Naive thymus-derived CD8-positive, alpha-beta T cell (primary cell): ENCODE results near the gene SC5D. TPM values are rescaled to one million over a fixed set of nuclear protein-coding genes. Genes with fewer than 3 reads are reported as not detected.

Experiments used
- ATAC-seq, 2 donors: fragments of 150-1000 bp; cut with Tn5 transposase in 1 of 2; sonication (Bioruptor Pico), chemical (Tn5 transposase) in 1 of 2; 1 replicate in 1 of 2; 2 replicates in 1 of 2; pipeline ENCODE4 v1.10.0; 2021; ENCODE audit warnings: mild to moderate bottlenecking in 2 of 2, moderate library complexity in 2 of 2
- POLR2A ChIA-PET: fragments of 350-600 bp; sonication (Branson Sonifier 250); formaldehyde crosslinking; loops from one replicate; lab custom pipeline; 2021; ENCODE audit warnings: antibody characterized with exemption; lab: Charles Lee
- DNase-seq, 10 donors: peaks; one replicate each; pipeline versions ENCODE4 v3.0.0 to v3.0.0-alpha.2; 2020 to 2022
- H3K27ac Mint-ChIP-seq, 10 donors: one replicate each; pipeline ENCODE4 v1.8.0; 2020 to 2022; ENCODE audit warnings: mild to moderate bottlenecking in 10 of 10, mixed read lengths in 10 of 10, moderate library complexity in 4 of 10, inconsistent platforms in 1 of 10
- H3K27me3 Mint-ChIP-seq, 5 donors: one replicate each; pipeline ENCODE4 v1.8.0; 2021 to 2022; ENCODE audit warnings: mixed read lengths in 5 of 5
- H3K36me3 Mint-ChIP-seq, 3 donors: one replicate each; pipeline ENCODE4 v1.8.0; 2020 to 2022; ENCODE audit warnings: mixed read lengths in 3 of 3, mild to moderate bottlenecking in 2 of 3, inconsistent platforms in 1 of 3
- H3K4me1 Mint-ChIP-seq, 4 donors: one replicate each; pipeline ENCODE4 v1.8.0; 2021 to 2022; ENCODE audit warnings: mixed read lengths in 4 of 4
- H3K4me3 Mint-ChIP-seq, 10 donors: one replicate each; pipeline ENCODE4 v1.8.0; 2020 to 2022; ENCODE audit warnings: mild to moderate bottlenecking in 10 of 10, mixed read lengths in 10 of 10, moderate library complexity in 6 of 10, inconsistent platforms in 1 of 10
- H3K9me3 Mint-ChIP-seq, 9 donors: one replicate each; pipeline ENCODE4 v1.8.0; 2020 to 2022; ENCODE audit warnings: mixed read lengths in 9 of 9, mild to moderate bottlenecking in 3 of 9, inconsistent platforms in 1 of 9, moderate library complexity in 1 of 9
- polyA plus RNA-seq, 3 donors: library from polyadenylated mRNA; unstranded; fragments of 300-500 nt; fragmentation: Illumina TruSeq; gene quantifications; one replicate each; pipeline ENCODE4 v1.2.3, GENCODE V29; 2021
- total RNA-seq, 8 experiments: library from RNA in 2 of 8; stranded (reverse) in 2 of 8; gene quantifications; one replicate each; pipeline ENCODE4 v1.2.3 and lab custom pipeline; 2021 to 2026

SC5D gene
- total and polyA plus RNA-seq, 5 experiments from 2014 or later: 8.7 to 34.8 (median 12.7) TPM

- Mint-ChIP-seq H3K36me3 (no peaks in the 10 kb centered on the region), H3K9me3 (no peaks in the 10 kb centered on the region), H3K27ac (no peak overlapping the region), H3K4me3 (no peak overlapping the region), H3K27me3 (peaks cover 0 to 1% (median 0%) of the 10 kb centered on the region in 5 donors), H3K4me1 (peaks cover 0 to 4% (median 0%) of the 10 kb centered on the region in 4 donors)
- POLR2A ChIA-PET: no interaction called here
- ATAC-seq (no peak), DNase-seq (no peak)
These were observed 57.9 kb downstream of the SC5D start for GRCh38 chr11:121350314-121351082.

GRCh38 chr11:121351083-121351630 lies 58.6 kb downstream of the SC5D start:
- ATAC-seq (no peak), DNase-seq (no peak)
- Mint-ChIP-seq H3K27ac (no peak overlapping the region), H3K9me3 (no peaks in the 10 kb centered on the region), H3K4me3 (no peak overlapping the region), H3K4me1 (peaks cover 0 to 4% (median 0%) of the 10 kb centered on the region in 4 donors), H3K36me3 (no peaks in the 10 kb centered on the region), H3K27me3 (peaks cover 0 to 1% (median 0%) of the 10 kb centered on the region in 5 donors)
- POLR2A ChIA-PET: no interaction called here

GRCh38 chr11:121352251-121352891 lies 59.8 kb downstream of the SC5D start:
- POLR2A ChIA-PET: interaction anchor here (0.6 to 0.8 kb wide), 3 partner anchors 15 to 134 kb away, joined by 3 to 5 read pairs (median 4); no protein-coding TSS in a partner anchor
- no peak for ATAC-seq
- no peak for DNase-seq
- no peak overlapping the region for H3K27ac Mint-ChIP-seq
- no peak overlapping the region for H3K4me3 Mint-ChIP-seq
- no peaks in the 10 kb centered on the region for H3K36me3 Mint-ChIP-seq
- H3K4me1 Mint-ChIP-seq: peaks cover 0 to 4% (median 0%) of the 10 kb centered on the region in 4 donors
- peaks cover 0 to 1% (median 0%) of the 10 kb centered on the region in 5 donors for H3K27me3 Mint-ChIP-seq
- no peaks in the 10 kb centered on the region for H3K9me3 Mint-ChIP-seq

GRCh38 chr11:121354192-121354591 lies 61.6 kb downstream of the SC5D start:
- H3K36me3 Mint-ChIP-seq: peaks cover 0 to 3% (median 0%) of the 10 kb centered on the region in 3 donors
- no peak for ATAC-seq
- no peak for DNase-seq
- no peak overlapping the region for H3K27ac Mint-ChIP-seq
- peaks cover 0 to 4% (median 0%) of the 10 kb centered on the region in 4 donors for H3K4me1 Mint-ChIP-seq
- peaks cover 0 to 1% (median 0%) of the 10 kb centered on the region in 5 donors for H3K27me3 Mint-ChIP-seq
- POLR2A ChIA-PET: no interaction called here
- H3K4me3 Mint-ChIP-seq: no peak overlapping the region
- H3K9me3 Mint-ChIP-seq: no peaks in the 10 kb centered on the region

GRCh38 chr11:121356357-121356756 lies 63.8 kb downstream of the SC5D start:
- Mint-ChIP-seq H3K27ac (peak overlapping the region in 2 of 10 donors; percentile 1 to 72), H3K4me1 (peaks cover 0 to 2% (median 0%) of the 10 kb centered on the region in 4 donors), H3K9me3 (no peaks in the 10 kb centered on the region), H3K36me3 (peaks cover 0 to 3% (median 0%) of the 10 kb centered on the region in 3 donors), H3K27me3 (peaks cover 0 to 1% (median 0%) of the 10 kb centered on the region in 5 donors), H3K4me3 (no peak overlapping the region)
- DNase-seq (no peak), ATAC-seq (no peak)
- POLR2A ChIA-PET: no interaction called here

Other genes starting within 250 kb of the SC5D start
- under 1 TPM; 0.57 to 0.58 TPM for gene TECTA, start 191.5 kb upstream of the SC5D start, total RNA-seq
- under 1 TPM in 1 of 3 donors, not detected in 2; 0.31 TPM for gene TECTA, start 191.5 kb upstream of the SC5D start, polyA plus RNA-seq
- 100 to 1,000 TPM; 414 to 419 TPM for gene SORL1, start 159.5 kb downstream of the SC5D start, total RNA-seq
- gene SORL1, start 159.5 kb downstream of the SC5D start, polyA plus RNA-seq: 100 to 1,000 TPM; 157 to 230 (median 158) TPM